GM12873 (cell line): ENCODE measurements around the gene HOXD3.

Source experiments
- CTCF ChIP-seq: IDR thresholded peaks from 2 replicates; pipeline ENCODE4 v1.5.1; 2012; ENCODE audit warnings: low read depth, mild to moderate bottlenecking, moderate library complexity, low read length, control low read depth; ENCODE audit not compliant: insufficient read depth; ENCODE audit errors: missing control alignments

HOXD3 gene

DNA sequence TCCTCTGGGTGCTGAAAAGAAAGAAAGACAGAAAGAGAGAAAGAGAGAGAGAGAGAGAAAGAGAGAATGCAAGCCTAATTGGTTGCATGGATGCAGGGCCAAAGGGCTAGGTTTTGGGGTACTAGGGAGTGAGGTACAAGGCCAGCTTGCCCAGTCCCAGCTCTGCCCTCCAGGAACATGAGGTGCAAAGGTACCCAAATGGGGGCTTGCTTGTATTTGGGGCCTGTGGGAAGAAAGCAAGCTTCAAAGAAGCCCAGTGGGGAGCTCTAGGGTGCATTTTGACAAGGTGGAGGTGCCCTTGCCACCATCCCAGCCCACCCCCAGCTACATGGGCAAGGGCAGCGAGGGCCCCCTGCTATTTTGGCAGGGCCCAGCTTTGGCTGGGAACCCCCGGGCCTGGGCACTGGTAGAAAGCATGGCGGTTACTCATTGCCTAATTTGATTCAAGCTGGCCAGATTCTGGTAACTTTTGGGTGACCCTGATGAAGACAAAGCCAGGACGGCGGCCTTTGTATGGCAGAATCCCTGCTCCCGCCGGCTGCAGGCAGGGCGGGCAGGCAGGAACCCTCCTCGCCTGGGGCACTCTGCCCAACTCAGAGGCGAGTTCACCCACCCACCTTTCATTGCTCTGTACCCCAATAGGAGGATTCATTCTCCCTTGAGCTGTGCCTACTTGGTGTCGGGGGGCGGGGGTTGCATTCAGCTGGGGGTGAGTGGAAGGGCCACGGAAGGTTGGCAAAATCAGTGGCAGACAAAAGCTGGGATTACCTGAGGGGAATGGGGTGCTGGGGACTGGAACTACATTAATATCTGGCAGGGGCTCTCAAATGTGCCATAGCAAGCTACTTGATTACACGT, 6.3 kb upstream of the HOXD3 start:
- TF ChIP-seq CTCF = no peak

- TF ChIP-seq CTCF = no peak
Observed at GRCh38 chr2:176151442-176152287, 5.4 kb upstream of the HOXD3 start, which contains the start of gene HOXD4. HOXD4 (plus strand) TSS chr2:176151550; CDS start chr2:176151634, 84 bp downstream.

DNA sequence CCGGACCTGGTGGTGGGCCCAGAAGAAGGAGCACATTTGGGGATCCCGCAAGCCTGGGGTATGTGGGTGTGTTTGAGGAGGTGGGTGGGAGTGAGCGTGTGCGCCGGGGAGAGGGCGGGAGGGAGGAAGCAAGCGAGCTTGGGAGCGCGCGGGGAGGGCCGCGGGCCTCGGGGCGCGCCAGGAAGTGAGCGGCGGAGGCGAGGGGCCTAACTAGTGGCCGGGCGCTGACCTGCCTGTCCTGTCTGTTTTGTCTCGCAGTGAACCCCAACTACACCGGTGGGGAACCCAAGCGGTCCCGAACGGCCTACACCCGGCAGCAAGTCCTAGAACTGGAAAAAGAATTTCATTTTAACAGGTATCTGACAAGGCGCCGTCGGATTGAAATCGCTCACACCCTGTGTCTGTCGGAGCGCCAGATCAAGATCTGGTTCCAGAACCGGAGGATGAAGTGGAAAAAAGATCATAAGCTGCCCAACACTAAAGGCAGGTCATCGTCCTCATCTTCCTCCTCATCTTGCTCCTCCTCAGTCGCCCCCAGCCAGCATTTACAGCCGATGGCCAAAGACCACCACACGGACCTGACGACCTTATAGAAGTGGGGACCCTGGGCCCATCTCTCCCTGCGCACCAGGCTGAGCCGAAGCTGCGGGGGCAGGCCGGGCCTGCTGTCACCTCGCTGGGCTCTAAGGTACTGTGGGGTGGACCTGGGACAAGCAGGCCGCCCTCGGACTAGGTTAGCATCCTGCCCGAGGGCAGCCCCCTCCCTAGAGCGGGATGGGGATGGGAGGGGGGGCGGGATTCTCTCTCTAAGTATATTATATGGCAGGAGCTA, 4.5 kb upstream of the HOXD3 start:
- no peak for TF ChIP-seq CTCF

GRCh38 chr2:176154576-176155252, 2.4 kb upstream of the HOXD3 start:
- no peak for TF ChIP-seq CTCF

GRCh38 chr2:176155356-176156044, 1.6 kb upstream of the HOXD3 start:
- TF ChIP-seq CTCF = no peak

DNA sequence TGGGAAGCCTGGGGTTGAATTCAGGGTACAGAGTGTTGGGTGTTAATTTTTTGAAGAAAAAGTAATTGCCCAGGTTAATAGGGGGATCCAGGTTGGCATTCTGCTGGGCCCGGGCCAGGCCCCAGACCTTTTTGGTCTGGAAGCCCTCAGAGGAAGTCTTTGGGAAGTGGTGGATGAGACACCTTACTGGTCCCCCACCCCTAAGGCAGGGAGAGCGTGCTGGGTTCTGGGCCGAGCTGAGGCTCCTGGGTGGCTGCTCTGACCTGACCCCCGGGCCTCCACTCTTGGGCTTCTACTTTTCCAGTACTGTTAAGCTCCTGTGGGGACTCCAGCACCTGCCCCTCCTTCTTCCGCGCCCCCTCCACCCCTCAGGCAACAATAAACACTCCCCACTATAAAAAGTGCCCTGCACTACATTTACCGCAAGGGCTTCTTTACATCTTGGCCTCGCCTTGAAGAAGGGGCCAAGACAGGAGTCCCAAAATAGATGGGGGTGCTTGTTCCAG, 753 bp upstream of the HOXD3 start:
- no peak for TF ChIP-seq CTCF
